Body of pancreas (tissue), 4 donors: ENCODE measurements around the gene AGAP3.

Source experiments
- POLR2A ChIP-seq, 3 donors: fragments of 450-650 bp; IDR thresholded peaks; one replicate each; pipeline ENCODE4 v1.6.1; 2016; ENCODE audit warnings: antibody characterized with exemption in 3 of 3, mild to moderate bottlenecking in 2 of 3
- TF ChIP-seq, protein P1 (sequence below), 7 experiments: fragments of 450-650 bp in 4 of 7; fragments of 200-600 bp in 3 of 7; sonication (generic) in 3 of 7; IDR thresholded peaks; one replicate each; pipeline ENCODE4 v1.5.1; 2016 to 2019; ENCODE audit warnings: antibody characterized with exemption in 7 of 7

DNA sequence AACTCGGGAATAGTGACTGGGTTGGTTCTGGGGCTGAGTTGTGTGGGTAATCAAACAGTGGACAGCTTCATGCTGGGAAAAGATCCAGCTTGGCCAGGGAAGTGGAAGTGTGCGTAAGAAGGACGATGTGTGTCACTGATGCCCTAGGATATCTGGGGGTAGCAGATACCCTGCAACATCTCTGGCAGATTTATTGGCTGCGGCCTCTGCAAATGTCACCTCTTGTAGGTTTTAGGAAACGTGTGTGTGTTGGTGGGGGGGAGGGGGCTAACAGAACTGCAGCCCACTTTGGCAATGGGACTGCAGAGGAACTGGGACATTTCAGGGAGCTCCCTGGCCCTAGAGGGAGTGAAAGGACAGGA lies 965 bp upstream of the AGAP3 start:
- no peak for TF ChIP-seq POLR2A (IDR thresholded peaks at IDR 0.05)
- TF ChIP-seq, protein P1, sequence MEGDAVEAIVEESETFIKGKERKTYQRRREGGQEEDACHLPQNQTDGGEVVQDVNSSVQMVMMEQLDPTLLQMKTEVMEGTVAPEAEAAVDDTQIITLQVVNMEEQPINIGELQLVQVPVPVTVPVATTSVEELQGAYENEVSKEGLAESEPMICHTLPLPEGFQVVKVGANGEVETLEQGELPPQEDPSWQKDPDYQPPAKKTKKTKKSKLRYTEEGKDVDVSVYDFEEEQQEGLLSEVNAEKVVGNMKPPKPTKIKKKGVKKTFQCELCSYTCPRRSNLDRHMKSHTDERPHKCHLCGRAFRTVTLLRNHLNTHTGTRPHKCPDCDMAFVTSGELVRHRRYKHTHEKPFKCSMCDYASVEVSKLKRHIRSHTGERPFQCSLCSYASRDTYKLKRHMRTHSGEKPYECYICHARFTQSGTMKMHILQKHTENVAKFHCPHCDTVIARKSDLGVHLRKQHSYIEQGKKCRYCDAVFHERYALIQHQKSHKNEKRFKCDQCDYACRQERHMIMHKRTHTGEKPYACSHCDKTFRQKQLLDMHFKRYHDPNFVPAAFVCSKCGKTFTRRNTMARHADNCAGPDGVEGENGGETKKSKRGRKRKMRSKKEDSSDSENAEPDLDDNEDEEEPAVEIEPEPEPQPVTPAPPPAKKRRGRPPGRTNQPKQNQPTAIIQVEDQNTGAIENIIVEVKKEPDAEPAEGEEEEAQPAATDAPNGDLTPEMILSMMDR (IDR thresholded peaks at IDR 0.05): no peak
